GM12864 (cell line): ENCODE measurements around the gene MTERF2.

Experiments
- DNase-seq: peaks from one replicate; pipeline ENCODE4 v3.0.0-alpha.2; 2011; ENCODE audit warnings: low read depth
- H3K4me3 ChIP-seq: 2 replicates; pipeline ENCODE4 v1.5.1; 2011; ENCODE audit warnings: mild to moderate bottlenecking, low read depth, low read length, control low read depth
- CTCF ChIP-seq: IDR thresholded peaks from 2 replicates; pipeline ENCODE4 v1.5.1; 2011; ENCODE audit warnings: low read depth, mild to moderate bottlenecking, moderate library complexity, low read length, control low read depth, inconsistent platforms; ENCODE audit errors: missing control alignments

Gene MTERF2

DNA sequence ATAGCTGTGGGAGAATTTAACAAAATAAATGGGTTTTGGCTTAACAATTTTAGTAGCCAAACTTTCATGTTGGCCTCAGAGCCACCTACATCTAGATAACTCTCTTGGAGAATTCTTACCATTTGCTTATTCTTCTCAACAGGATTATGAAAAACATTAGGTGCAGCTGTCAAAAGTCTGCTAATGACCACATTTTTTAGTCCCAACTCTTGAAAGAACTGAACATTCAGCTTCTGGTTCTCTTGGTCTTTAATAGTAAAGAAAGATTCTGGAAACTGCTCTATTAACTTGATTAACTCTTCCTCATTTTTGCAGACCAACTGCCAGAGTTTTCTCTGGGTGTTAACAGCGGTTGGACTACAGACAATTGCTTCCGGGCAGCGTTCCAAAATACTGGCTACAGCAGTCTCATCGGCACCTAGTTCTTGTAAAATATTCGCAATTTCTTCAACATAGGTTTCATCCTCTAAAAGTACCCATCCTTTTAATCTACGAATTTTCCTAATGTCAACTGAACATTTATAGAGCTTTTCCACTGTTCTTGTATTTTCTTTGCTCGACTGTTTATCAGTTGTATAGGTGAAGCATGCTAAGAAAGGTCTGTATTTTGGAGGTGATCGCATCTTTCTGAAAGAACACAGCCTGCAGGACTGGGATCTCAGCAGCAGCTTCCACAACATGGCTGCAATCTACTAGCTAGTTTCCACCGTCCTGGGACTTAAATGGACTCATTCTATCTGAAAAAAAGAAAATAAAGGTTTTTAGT is 8.7 kb downstream of the MTERF2 start:
- H3K4me3 ChIP-seq, result no peak overlapping the region
- TF ChIP-seq CTCF, result no peak
- no peak for DNase-seq

DNA sequence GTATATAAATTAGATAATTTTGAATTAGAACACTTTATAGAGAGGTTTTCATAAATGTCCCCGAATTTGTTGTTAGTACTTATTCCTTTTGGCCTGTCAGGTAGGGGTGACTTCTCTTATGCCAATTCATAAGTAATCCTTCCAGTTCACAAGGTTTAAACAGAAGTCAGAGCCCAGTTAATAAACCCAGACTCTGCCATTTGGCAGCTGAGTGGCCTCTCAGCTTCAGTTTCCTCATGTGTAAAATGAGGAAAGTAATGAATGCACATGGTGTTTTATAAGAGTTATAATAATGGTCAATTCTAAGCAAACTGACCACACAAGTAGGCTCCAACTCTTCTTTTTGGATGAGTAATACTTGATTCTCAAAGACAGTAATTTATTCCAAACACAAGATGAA is 10.3 kb downstream of the MTERF2 start:
- no peak overlapping the region for H3K4me3 ChIP-seq

GRCh38 chr12:106975993-106976658 is 10.8 kb downstream of the MTERF2 start:
- H3K4me3 ChIP-seq, result no peak overlapping the region
- DNase-seq, result no peak
- no peak for TF ChIP-seq CTCF

More for the DNA sequence above, 10.3 kb downstream of the MTERF2 start:
- no peak for DNase-seq
- TF ChIP-seq CTCF, result no peak

DNA sequence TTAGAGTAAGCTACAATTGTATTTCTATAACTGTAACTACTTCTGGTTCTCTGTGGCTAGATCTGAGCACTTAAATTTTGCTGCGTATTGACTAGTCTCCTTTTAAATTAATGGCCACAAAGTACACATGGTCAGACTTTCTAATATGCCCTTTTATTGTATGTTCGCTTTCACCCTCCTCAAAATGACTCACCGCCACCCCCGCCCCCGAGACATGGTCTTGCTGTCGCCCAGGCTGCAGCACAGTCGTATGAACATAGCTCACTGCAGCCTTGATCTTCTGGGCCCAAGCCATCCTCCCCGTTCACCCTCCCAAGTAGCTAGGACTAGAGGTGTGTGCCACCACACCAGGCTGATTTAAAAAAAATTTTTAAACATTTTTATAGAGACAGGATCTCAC is 11.8 kb downstream of the MTERF2 start:
- no peak overlapping the region for H3K4me3 ChIP-seq
- DNase-seq, result no peak
- no peak for TF ChIP-seq CTCF

DNA sequence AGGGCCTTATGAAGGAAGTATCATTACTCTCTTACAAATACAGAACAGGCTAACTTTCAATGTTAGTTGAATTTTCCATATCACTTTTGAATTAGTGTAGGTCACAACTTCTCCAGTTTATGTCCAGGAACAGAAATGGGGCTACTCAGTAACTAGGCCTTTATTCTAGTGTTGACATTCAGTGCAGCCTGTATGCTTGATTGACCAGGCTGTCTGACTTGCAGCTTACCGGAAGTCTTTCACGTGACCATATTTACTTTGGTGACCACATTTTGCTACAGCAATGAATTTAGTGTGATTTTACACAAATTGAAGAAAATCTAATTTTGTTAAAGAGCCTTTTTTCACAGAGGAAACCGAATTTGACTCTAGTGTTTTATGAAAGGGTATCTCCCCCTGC is 12.4 kb downstream of the MTERF2 start:
- no peak for TF ChIP-seq CTCF
- DNase-seq, result no peak
- H3K4me3 ChIP-seq, result no peak overlapping the region

GRCh38 chr12:106973545-106973944 is 13.4 kb downstream of the MTERF2 start:
- no peak for TF ChIP-seq CTCF
- H3K4me3 ChIP-seq, result no peak overlapping the region
- no peak for DNase-seq
